ENCODE results near the gene SCGB1A1. TPM values are rescaled to one million over a fixed set of nuclear protein-coding genes. Genes with fewer than 3 reads are reported as not detected.

SCGB1A1 gene
- total RNA-seq (ENCODE audit: low replicate concordance) = not detected in 2 replicates
- long read RNA-seq = 0 reads

DNA sequence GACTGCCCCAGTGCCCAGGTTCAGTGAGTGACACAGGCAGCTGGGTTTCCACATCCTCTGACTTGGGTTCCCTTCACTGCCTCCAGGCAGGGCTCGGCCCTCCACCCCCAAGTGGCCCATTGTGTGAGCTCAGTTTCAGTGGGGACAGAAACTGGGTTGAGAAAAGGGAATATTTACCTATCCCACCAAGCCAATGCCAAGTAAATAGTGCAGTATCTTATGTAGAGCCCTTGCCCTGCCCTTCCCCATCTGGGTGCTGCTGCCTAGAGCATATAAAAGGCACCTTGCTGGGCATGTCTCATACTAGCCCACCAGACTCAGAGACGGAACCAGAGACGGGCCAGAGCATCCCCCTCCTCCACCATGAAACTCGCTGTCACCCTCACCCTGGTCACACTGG, at the start of gene SCGB1A1:
TSS of gene SCGB1A1 (plus strand) at position 301 of the 400 bp plus-strand sequence. CDS start at position 364, 63 bp downstream.
- Mint-ChIP-seq H3K27me3 (peaks cover 8% of the 10 kb centered on the region), H3K27ac (no peak within 1 kb of the TSS), H3K4me3 (no peak within 1 kb of the TSS)

GRCh38 chr11:62370743-62371440, 47.9 kb upstream of the SCGB1A1 start:
- H3K9me3 Mint-ChIP-seq = no peaks in the 10 kb centered on the region
- H3K27me3 Mint-ChIP-seq = peaks cover 3% of the 10 kb centered on the region
- TF ChIP-seq CTCF (conservative IDR thresholded peaks at IDR 0.05) = no peak
- no peaks in the 10 kb centered on the region for H3K36me3 Mint-ChIP-seq
- DNase-seq (ENCODE audit: extremely low spot score, unreplicated experiment) = no peak
- no peak overlapping the region for H3K4me3 Mint-ChIP-seq
- H3K4me1 Mint-ChIP-seq (ENCODE audit: unreplicated experiment) = no peaks in the 10 kb centered on the region
- H3K27ac Mint-ChIP-seq = no peak overlapping the region

More for the DNA sequence above, at the start of gene SCGB1A1:
- no peak for TF ChIP-seq CTCF (conservative IDR thresholded peaks at IDR 0.05)
- Mint-ChIP-seq H3K9me3 (no peaks in the 10 kb centered on the region), H3K36me3 (no peaks in the 10 kb centered on the region), H3K4me1 (ENCODE audit: unreplicated experiment) (peaks cover 25% of the 10 kb centered on the region)
- DNase-seq (ENCODE audit: extremely low spot score, unreplicated experiment) = no peak

GRCh38 chr11:62372871-62373270, 46.0 kb upstream of the SCGB1A1 start:
- DNase-seq (ENCODE audit: extremely low spot score, unreplicated experiment) = no peak
- Mint-ChIP-seq H3K36me3 (no peaks in the 10 kb centered on the region), H3K4me1 (ENCODE audit: unreplicated experiment) (no peaks in the 10 kb centered on the region), H3K27me3 (peaks cover 3% of the 10 kb centered on the region), H3K9me3 (no peaks in the 10 kb centered on the region), H3K4me3 (no peak overlapping the region), H3K27ac (no peak overlapping the region)
- TF ChIP-seq CTCF (conservative IDR thresholded peaks at IDR 0.05) = no peak

DNA sequence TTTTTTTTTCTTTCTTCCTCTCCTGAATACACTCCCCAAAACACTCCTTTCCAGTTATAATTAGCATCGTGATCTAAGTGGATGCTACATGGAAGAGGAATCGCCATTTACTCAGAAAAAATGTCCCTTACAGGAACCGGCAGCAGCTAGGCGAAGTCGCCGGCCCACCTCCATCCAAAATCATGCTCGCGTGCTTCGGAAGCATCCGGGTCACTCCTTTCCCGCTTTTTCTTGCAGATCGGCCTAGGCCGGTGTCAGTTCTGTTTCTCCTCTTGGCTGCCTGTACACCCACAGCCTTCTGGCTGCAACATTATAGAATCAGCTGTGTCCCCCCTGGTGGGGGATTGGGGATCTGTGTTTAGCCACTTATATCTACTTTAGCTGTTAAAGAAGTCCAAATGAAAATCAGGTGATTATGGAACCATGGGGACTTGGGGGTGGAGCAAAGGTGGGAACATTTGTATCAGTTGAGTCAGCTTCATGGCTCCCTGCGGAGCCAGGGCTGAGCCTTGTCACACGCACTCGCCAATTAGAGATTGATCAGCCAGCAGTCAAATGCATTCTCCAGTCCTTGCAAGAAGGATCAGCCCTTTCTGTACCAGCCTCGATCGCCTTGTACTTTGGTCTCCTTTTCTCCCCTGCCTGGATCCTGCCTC, 45.2 kb upstream of the SCGB1A1 start:
- TF ChIP-seq CTCF (conservative IDR thresholded peaks at IDR 0.05) = no peak

GRCh38 chr11:62374801-62375200, 44.0 kb upstream of the SCGB1A1 start:
- Mint-ChIP-seq H3K27ac (no peak overlapping the region), H3K9me3 (no peaks in the 10 kb centered on the region), H3K27me3 (peaks cover 6% of the 10 kb centered on the region), H3K36me3 (no peaks in the 10 kb centered on the region), H3K4me3 (no peak overlapping the region), H3K4me1 (ENCODE audit: unreplicated experiment) (peaks cover 4% of the 10 kb centered on the region)
- DNase-seq (ENCODE audit: extremely low spot score, unreplicated experiment) = no peak
- TF ChIP-seq CTCF (conservative IDR thresholded peaks at IDR 0.05) = no peak

More for the DNA sequence above, 45.2 kb upstream of the SCGB1A1 start:
- Mint-ChIP-seq H3K9me3 (no peaks in the 10 kb centered on the region), H3K4me3 (no peak overlapping the region), H3K4me1 (ENCODE audit: unreplicated experiment) (peaks cover 4% of the 10 kb centered on the region), H3K36me3 (no peaks in the 10 kb centered on the region), H3K27me3 (peaks cover 6% of the 10 kb centered on the region), H3K27ac (no peak overlapping the region)
- no peak for DNase-seq (ENCODE audit: extremely low spot score, unreplicated experiment)
